ENCODE results near the gene GFPT2. TPM values are rescaled to one million over a fixed set of nuclear protein-coding genes. Genes with fewer than 3 reads are reported as not detected.

GFPT2 gene
- total and polyA plus RNA-seq, 8 donors: 0.83 to 10.6 (median 4.2) TPM

DNA sequence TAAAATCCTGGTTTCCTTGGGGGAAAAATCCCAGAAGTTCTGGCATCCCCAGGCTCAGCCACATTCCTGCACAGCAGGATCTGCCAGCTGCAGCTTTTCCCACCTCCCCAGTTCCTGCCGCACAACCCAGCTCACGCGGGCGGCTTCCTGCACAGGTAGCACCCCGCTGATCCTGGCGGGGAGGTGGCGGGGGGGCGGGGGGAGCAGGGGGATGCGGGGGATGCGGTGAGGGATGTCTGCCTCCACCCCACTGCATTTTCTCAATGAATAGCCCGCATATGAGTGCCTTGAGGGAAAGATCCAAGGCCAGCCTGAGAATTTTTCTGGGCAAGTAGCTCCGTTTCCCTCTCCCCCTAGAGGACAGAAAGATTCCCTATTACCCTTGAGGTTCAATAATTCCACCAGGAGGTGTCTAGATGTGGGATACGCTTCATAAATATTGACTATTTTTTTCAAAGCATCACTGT lies 21.1 kb downstream of the GFPT2 start:
- no peak for FAIRE-seq
- H3K36me3 ChIP-seq: no peaks in the 10 kb centered on the region
- 3 to 7% methylated on average over 12 to 13 of the region's 13 CpGs for WGBS, 2 donors
- no peak overlapping the region for H3K4me3 ChIP-seq
- peak overlapping the region in 2 of 4 donors; percentile 19 to 52 for H3K27ac ChIP-seq
- TF ChIP-seq, protein P1, sequence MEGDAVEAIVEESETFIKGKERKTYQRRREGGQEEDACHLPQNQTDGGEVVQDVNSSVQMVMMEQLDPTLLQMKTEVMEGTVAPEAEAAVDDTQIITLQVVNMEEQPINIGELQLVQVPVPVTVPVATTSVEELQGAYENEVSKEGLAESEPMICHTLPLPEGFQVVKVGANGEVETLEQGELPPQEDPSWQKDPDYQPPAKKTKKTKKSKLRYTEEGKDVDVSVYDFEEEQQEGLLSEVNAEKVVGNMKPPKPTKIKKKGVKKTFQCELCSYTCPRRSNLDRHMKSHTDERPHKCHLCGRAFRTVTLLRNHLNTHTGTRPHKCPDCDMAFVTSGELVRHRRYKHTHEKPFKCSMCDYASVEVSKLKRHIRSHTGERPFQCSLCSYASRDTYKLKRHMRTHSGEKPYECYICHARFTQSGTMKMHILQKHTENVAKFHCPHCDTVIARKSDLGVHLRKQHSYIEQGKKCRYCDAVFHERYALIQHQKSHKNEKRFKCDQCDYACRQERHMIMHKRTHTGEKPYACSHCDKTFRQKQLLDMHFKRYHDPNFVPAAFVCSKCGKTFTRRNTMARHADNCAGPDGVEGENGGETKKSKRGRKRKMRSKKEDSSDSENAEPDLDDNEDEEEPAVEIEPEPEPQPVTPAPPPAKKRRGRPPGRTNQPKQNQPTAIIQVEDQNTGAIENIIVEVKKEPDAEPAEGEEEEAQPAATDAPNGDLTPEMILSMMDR (IDR thresholded peaks at IDR 0.05): no peak
- H3K27me3 ChIP-seq: no peaks in the 10 kb centered on the region
- H3K4me1 ChIP-seq: peaks cover 0 to 14% (median 5%) of the 10 kb centered on the region in 3 donors
- no peaks in the 10 kb centered on the region for H3K9me3 ChIP-seq
- DNase-seq: peak; percentile 71 to 79 (median 74)
- ATAC-seq: peak; percentile 69 to 83 (median 77)
- intact Hi-C loops (cut with DNase I): no loop called here

DNA sequence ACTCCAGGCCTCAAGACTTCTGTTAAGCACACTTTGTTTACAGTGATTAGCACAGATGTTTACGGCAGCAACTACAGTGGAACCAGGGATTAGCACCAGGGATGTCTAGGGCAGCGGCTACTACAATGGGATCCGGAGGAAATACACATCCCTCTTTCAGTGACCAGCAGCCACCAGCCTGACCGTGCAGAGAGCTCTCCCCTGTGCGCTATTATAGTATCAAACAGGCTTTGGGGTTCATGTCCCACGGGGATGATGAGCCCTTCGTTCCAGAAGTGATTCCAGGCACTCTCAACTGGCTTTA lies 21.5 kb downstream of the GFPT2 start:
- Histone ChIP-seq H3K4me3 (no peak overlapping the region), H3K36me3 (no peaks in the 10 kb centered on the region), H3K4me1 (peaks cover 0 to 14% (median 5%) of the 10 kb centered on the region in 3 donors), H3K27ac (peak overlapping the region in 2 of 4 donors; percentile 19 to 52), H3K27me3 (no peaks in the 10 kb centered on the region), H3K9me3 (no peaks in the 10 kb centered on the region)
- WGBS, 2 donors: 45 to 47% methylated on average over 7 of the region's 7 CpGs
- ATAC-seq (peak; percentile 2 to 14 (median 11)), DNase-seq (no peak), FAIRE-seq (no peak)
- TF ChIP-seq, protein P1 (IDR thresholded peaks at IDR 0.05): no peak
- intact Hi-C loops (cut with DNase I): no loop called here

DNA sequence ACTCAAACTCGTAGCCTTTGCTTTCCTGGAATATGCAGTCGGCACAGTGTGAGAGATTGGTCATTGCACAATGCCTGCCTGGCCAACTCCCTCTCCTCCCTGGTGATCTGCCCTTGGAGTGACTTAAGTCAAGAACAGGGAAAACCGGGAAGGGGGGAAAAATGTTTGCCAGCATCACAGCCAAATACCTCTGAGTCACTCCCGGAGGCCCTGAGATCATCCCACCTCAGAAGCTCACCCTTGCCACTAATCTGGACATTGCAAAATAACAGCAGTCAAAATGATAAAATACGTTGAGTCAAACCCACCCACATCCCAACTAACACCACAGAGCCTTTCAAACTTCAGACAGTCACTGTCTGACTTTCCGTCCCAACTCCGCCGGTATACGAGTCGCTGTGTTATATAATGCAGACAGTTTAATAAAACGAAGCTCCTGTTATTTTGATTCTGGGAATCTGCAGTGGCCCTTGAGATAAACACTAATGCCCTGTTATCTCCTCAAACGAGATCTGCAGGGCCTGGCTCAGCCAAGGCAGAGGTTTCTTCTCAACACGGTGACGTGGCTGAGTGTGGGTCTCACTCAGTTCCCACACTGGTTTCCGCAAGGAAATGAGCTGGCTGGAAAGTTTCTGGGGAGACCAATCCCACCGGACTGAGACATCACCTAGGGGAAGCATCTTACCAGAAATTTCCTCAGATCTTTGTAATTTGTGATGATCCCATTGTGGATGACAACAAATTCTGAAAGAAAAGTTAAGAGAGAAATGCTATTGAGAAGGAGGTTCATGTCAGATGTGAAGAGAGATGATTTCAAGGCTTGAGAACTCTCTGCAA lies 22.1 kb downstream of the GFPT2 start:
- ATAC-seq: peak; percentile 42 to 78 (median 64)
- Histone ChIP-seq H3K4me1 (peaks cover 0 to 14% (median 5%) of the 10 kb centered on the region in 3 donors), H3K27ac (peak overlapping the region in 2 of 4 donors; percentile 19 to 52), H3K4me3 (no peak overlapping the region), H3K27me3 (no peaks in the 10 kb centered on the region), H3K9me3 (no peaks in the 10 kb centered on the region), H3K36me3 (no peaks in the 10 kb centered on the region)
- WGBS, 2 donors: 60 to 63% methylated on average over 16 of the region's 16 CpGs
- FAIRE-seq: no peak
- intact Hi-C loops (cut with DNase I): no loop called here
- TF ChIP-seq, protein P1 (IDR thresholded peaks at IDR 0.05): no peak
- peak in 3 of 6 donors; percentile 48 to 77 (median 55) for DNase-seq

DNA sequence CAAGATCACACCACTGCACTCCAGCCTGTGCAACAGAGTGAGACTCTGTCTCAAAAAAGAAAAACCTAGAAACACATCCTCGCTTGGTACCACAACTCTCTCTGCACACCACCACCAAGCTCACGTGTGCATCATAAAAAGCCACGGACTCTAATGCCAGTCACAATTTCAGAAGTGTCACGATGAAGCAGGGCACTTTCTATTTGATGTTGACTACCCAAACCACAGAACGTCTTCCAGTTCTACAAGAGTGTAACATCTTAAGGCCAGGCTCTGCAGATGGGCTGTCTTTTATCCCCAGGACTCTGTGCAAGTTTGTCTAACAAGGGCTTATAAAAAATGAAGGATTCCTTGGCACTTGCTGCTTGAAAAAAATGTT lies 22.9 kb downstream of the GFPT2 start:
- FAIRE-seq: no peak
- no peak for DNase-seq
- WGBS, 2 donors: 86 to 95% methylated on average over 5 of the region's 5 CpGs
- intact Hi-C loops (cut with DNase I): no loop called here
- H3K9me3 ChIP-seq: no peaks in the 10 kb centered on the region
- ATAC-seq: no peak
- no peaks in the 10 kb centered on the region for H3K27me3 ChIP-seq
- H3K36me3 ChIP-seq: no peaks in the 10 kb centered on the region
- H3K4me1 ChIP-seq: peaks cover 0 to 14% (median 5%) of the 10 kb centered on the region in 3 donors
- H3K4me3 ChIP-seq: no peak overlapping the region
- TF ChIP-seq, protein P1 (IDR thresholded peaks at IDR 0.05): no peak
- no peak overlapping the region for H3K27ac ChIP-seq

Measured in pancreas (tissue), 10 donors.